MM.1S (cell line): Measurements from ENCODE around the gene FRMD3.

Source experiments
- DNase-seq: peaks from one replicate; pipeline ENCODE4 v3.0.0-alpha.2; 2015
- H2AFZ ChIP-seq: fragments of 300-600 bp; sonication (generic); 2 replicates; pipeline ENCODE4 v1.6.0; 2016; ENCODE audit warnings: antibody characterized with exemption, low read length
- H3F3A ChIP-seq: fragments of 300-600 bp; sonication (generic); 2 replicates; pipeline ENCODE4 v1.6.1; 2016; ENCODE audit warnings: mild to moderate bottlenecking, antibody characterized with exemption, low read length, moderate library complexity, mixed read lengths; ENCODE audit not compliant: insufficient read depth
- H3K27ac ChIP-seq: fragments of 300-600 bp; sonication (generic); 2 replicates; pipeline ENCODE4 v1.5.1; 2016; ENCODE audit warnings: mild to moderate bottlenecking, low read length
- H3K27me3 ChIP-seq: fragments of 300-600 bp; sonication (generic); replicated peaks from 2 replicates; pipeline ENCODE4 v1.6.0; 2016; ENCODE audit warnings: low read length; ENCODE audit not compliant: insufficient read depth
- H3K36me3 ChIP-seq: fragments of 300-600 bp; sonication (generic); replicated peaks from 2 replicates; pipeline ENCODE4 v1.6.1; 2016; ENCODE audit warnings: mild to moderate bottlenecking, low read length, mixed read lengths; ENCODE audit not compliant: insufficient read depth
- H3K4me1 ChIP-seq: fragments of 300-600 bp; sonication (generic); 2 replicates; pipeline ENCODE4 v1.6.1; 2016; ENCODE audit warnings: low read length, mixed read lengths
- H3K4me2 ChIP-seq: fragments of 300-600 bp; sonication (generic); 2 replicates; pipeline ENCODE4 v1.6.0; 2016; ENCODE audit warnings: low read depth, low read length
- H3K4me3 ChIP-seq: fragments of 300-600 bp; sonication (generic); 2 replicates; pipeline ENCODE4 v1.5.1; 2016; ENCODE audit warnings: low read length, mixed read lengths
- H3K79me2 ChIP-seq: fragments of 300-600 bp; sonication (generic); 2 replicates; pipeline ENCODE4 v1.6.1; 2016; ENCODE audit warnings: mixed run types, low read length, mixed read lengths
- H3K9ac ChIP-seq: fragments of 300-600 bp; sonication (generic); 2 replicates; pipeline ENCODE4 v1.6.1; 2016; ENCODE audit warnings: low read length, mixed read lengths
- H3K9me2 ChIP-seq: fragments of 300-600 bp; sonication (generic); replicated peaks from 2 replicates; pipeline ENCODE4 v1.6.1; 2016; ENCODE audit warnings: mild to moderate bottlenecking, low read length, mixed read lengths; ENCODE audit not compliant: insufficient read depth
- H3K9me3 ChIP-seq: fragments of 300-600 bp; sonication (generic); replicated peaks from 2 replicates; pipeline ENCODE4 v1.6.1; 2016; ENCODE audit warnings: mild to moderate bottlenecking, low read length, mixed read lengths; ENCODE audit not compliant: insufficient read depth
- H4K20me1 ChIP-seq: fragments of 300-600 bp; sonication (generic); 2 replicates; pipeline ENCODE4 v1.6.1; 2016; ENCODE audit warnings: mild to moderate bottlenecking, low read length, moderate library complexity, mixed read lengths; ENCODE audit not compliant: insufficient read depth
- CTCF ChIP-seq: fragments of 300-600 bp; sonication (generic); IDR thresholded peaks from 2 replicates; pipeline ENCODE4 v1.5.1; 2016; ENCODE audit warnings: antibody characterized with exemption, low read length, mixed read lengths
- EZH2 ChIP-seq: fragments of 300-600 bp; sonication (generic); optimal IDR thresholded peaks from 2 replicates; pipeline ENCODE3; 2017; ENCODE audit warnings: low read depth, mild to moderate bottlenecking, antibody characterized with exemption, low read length, mixed read lengths
- EZH2phosphoT487 ChIP-seq: fragments of 300-600 bp; sonication (generic); IDR thresholded peaks from 2 replicates; pipeline ENCODE4 v1.6.1; 2018; ENCODE audit warnings: antibody characterized with exemption, low read length

Gene FRMD3

GRCh38 chr9:83259558-83259957 lies 278.6 kb downstream of the FRMD3 start:
- H3K4me2 ChIP-seq: no peak overlapping the region
- no peak overlapping the region for H3K27ac ChIP-seq
- H4K20me1 ChIP-seq: no peaks in the 10 kb centered on the region
- no peaks in the 10 kb centered on the region for H3K9me2 ChIP-seq
- TF ChIP-seq EZH2phosphoT487: no peak
- TF ChIP-seq CTCF: no peak
- TF ChIP-seq EZH2: no peak
- H3K27me3 ChIP-seq: no peaks in the 10 kb centered on the region
- no peak overlapping the region for H3K4me3 ChIP-seq
- no peaks in the 10 kb centered on the region for H3K36me3 ChIP-seq
- no peaks in the 10 kb centered on the region for H3K4me1 ChIP-seq
- no peak for DNase-seq
- H3K9ac ChIP-seq: no peak overlapping the region
- H3K79me2 ChIP-seq: no peaks in the 10 kb centered on the region
- no peak overlapping the region for H2AFZ ChIP-seq
- H3K9me3 ChIP-seq: no peaks in the 10 kb centered on the region
- no peaks in the 10 kb centered on the region for H3F3A ChIP-seq

DNA sequence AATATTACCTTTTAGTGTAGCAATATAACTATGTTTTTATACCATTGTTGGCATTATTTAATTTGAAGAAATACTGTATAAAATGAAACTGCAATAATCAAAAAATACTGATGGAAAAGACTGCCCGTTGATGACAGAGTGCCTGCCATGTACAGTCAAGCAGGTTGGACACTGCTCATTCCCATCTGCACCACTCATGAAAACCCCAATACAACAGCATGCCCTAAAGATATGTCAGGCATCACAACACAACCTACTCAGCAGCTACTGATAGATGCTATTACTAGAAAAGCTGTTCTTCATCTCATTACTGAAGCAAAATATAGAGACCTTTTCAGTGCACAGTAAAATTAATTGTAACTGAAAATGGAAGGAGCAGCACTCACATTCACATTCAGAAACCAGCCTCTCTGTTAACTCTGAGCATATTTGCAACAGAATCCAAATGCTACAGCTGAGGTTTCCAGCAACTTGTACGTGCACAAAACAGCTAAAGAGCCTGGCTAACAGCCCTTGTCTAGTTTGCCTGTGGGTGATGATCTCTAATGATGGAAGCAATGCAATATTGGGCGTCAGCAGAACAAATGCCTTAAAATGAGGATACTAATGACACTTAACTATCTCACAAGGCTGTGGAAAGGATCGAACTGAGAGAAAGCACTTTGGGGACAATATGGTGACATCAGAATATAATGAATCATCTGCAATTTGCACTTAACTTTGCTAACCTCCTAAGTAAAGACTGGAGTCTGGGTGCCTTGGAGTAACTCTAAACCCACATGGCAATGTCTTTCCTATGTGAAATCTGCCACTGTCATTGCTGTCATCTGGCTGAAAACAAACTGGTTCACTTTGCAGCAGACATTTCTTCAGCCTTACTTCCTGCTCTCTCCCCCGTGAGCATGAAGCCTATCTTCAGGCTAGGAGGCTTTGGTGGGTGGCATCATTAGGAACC lies 280.0 kb downstream of the FRMD3 start:
- H3K4me3 ChIP-seq: no peak overlapping the region
- H3K9me2 ChIP-seq: no peaks in the 10 kb centered on the region
- H3K79me2 ChIP-seq: no peaks in the 10 kb centered on the region
- no peaks in the 10 kb centered on the region for H3K27me3 ChIP-seq
- no peak overlapping the region for H2AFZ ChIP-seq
- H3F3A ChIP-seq: no peaks in the 10 kb centered on the region
- H3K27ac ChIP-seq: no peak overlapping the region
- H3K9me3 ChIP-seq: no peaks in the 10 kb centered on the region
- no peak overlapping the region for H3K9ac ChIP-seq
- no peaks in the 10 kb centered on the region for H3K36me3 ChIP-seq
- no peaks in the 10 kb centered on the region for H3K4me1 ChIP-seq
- DNase-seq: no peak
- TF ChIP-seq CTCF (no peak), EZH2 (no peak), EZH2phosphoT487 (no peak)
- H3K4me2 ChIP-seq: no peak overlapping the region
- H4K20me1 ChIP-seq: no peaks in the 10 kb centered on the region

DNA sequence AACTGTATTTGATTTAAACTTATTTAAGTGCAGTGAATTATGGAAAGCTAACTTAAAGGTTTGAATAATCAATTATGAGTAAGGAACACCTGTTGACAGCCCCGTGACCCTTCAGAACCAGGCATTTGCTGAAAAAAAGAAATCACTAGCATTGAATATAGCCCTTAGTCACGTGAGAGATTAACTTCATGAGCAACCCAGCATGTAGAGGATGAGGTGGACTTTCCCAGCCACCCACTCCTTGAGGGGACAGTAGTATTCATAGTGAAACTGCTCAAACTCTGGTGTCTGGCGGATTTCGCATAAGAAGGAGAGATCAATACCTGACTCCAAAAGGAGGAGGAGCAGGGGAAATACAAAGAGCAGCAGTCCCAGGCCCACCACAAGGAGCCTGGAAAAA lies 290.5 kb downstream of the FRMD3 start:
- no peaks in the 10 kb centered on the region for H3K9me2 ChIP-seq
- H3K79me2 ChIP-seq: no peaks in the 10 kb centered on the region
- no peaks in the 10 kb centered on the region for H3F3A ChIP-seq
- no peak for TF ChIP-seq EZH2phosphoT487
- no peak for TF ChIP-seq CTCF
- TF ChIP-seq EZH2: no peak
- H3K27me3 ChIP-seq: no peaks in the 10 kb centered on the region
- H4K20me1 ChIP-seq: no peaks in the 10 kb centered on the region
- H2AFZ ChIP-seq: no peak overlapping the region
- H3K4me1 ChIP-seq: no peaks in the 10 kb centered on the region
- DNase-seq: no peak
- no peaks in the 10 kb centered on the region; the same call in 1 of the 2 replicates for H3K36me3 ChIP-seq
- H3K4me2 ChIP-seq: no peak overlapping the region
- H3K4me3 ChIP-seq: no peak overlapping the region
- H3K27ac ChIP-seq: no peak overlapping the region
- no peaks in the 10 kb centered on the region for H3K9me3 ChIP-seq
- no peak overlapping the region for H3K9ac ChIP-seq
